ENCODE data around the gene NFIX.

Gene NFIX

DNA sequence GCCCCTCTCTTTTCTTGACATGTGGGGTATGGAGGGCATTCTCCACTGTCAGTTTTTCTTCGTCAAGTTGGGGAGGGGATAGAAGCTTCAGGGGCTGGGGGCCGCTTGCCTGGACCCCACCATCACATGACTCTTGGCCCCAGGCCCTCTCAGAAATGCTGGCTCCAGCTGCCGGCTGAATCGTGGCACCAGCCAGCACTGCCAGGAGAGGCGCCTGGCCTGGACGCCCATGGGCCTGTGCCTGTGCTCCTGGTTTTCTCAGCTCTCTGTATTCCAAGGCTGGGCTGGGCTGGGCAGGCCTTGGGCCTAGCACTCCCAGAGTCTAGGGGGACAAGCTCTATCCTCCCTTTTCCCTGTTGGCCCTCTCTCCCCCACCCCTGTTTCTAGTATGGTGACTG, 68.8 kb downstream of the NFIX start:
- DNase-seq (no peak), ATAC-seq (ENCODE audit: insufficient read depth, low read depth) (no peak)
- Histone ChIP-seq H3K9me3 (ENCODE audit: insufficient read depth, low read length, severe bottlenecking) (no peaks in the 10 kb centered on the region), H3K4me1 (ENCODE audit: insufficient read depth, low read length) (peaks cover 18% of the 10 kb centered on the region), H3K4me2 (ENCODE audit: insufficient read depth, low read length) (no peak overlapping the region), H3K27me3 (ENCODE audit: insufficient read depth, low read length, poor library complexity) (peaks cover 8% of the 10 kb centered on the region), H3K36me3 (ENCODE audit: insufficient read depth, low read length) (no peaks in the 10 kb centered on the region), H4K20me1 (ENCODE audit: insufficient read depth, low read length) (peaks cover 34% of the 10 kb centered on the region), H3K27ac (ENCODE audit: low read length) (no peak overlapping the region), H3K9ac (ENCODE audit: low read depth, low read length) (no peak overlapping the region), H2AFZ (ENCODE audit: low read depth, low read length) (no peak overlapping the region), H3K79me2 (ENCODE audit: insufficient read depth, low read length) (no peaks in the 10 kb centered on the region), H3K4me3 (ENCODE audit: low read depth in 1 of 2, low read length in 2 of 2) (no peak overlapping the region)
- no peak for TF ChIP-seq EZH2 (IDR thresholded peaks at IDR 0.05; ENCODE audit: borderline replicate concordance, low read depth, low read length, severe bottlenecking)
- TF ChIP-seq, protein P1, sequence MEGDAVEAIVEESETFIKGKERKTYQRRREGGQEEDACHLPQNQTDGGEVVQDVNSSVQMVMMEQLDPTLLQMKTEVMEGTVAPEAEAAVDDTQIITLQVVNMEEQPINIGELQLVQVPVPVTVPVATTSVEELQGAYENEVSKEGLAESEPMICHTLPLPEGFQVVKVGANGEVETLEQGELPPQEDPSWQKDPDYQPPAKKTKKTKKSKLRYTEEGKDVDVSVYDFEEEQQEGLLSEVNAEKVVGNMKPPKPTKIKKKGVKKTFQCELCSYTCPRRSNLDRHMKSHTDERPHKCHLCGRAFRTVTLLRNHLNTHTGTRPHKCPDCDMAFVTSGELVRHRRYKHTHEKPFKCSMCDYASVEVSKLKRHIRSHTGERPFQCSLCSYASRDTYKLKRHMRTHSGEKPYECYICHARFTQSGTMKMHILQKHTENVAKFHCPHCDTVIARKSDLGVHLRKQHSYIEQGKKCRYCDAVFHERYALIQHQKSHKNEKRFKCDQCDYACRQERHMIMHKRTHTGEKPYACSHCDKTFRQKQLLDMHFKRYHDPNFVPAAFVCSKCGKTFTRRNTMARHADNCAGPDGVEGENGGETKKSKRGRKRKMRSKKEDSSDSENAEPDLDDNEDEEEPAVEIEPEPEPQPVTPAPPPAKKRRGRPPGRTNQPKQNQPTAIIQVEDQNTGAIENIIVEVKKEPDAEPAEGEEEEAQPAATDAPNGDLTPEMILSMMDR (IDR thresholded peaks at IDR 0.05; ENCODE audit: borderline replicate concordance, extremely low read depth, low read length, poor library complexity, severe bottlenecking): no peak

DNA sequence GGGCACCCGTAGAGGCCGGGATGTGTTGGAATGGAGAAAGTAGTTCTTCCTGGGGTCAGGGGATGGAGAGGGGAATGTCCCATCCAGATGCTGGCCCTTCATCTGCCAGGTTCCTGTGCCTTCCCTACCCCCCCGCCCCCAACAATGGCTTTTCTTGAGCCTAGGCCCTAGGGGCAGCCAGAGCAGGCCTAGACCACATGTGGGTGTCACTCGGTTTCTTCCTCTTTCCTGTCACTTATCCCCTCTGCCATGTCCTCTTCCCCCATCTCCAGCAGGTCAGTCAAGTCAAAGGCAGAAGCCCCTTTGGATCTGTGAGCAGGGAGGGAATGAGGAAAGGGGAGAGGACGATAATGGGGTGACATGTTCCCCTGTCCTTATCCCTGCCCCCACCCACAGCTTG, 71.0 kb downstream of the NFIX start:
- H3K36me3 ChIP-seq (ENCODE audit: insufficient read depth, low read length): no peaks in the 10 kb centered on the region
- H3K27ac ChIP-seq (ENCODE audit: low read length): no peak overlapping the region
- DNase-seq (no peak), ATAC-seq (ENCODE audit: insufficient read depth, low read depth) (no peak)
- no peak overlapping the region for H3K4me3 ChIP-seq (ENCODE audit: low read depth in 1 of 2, low read length in 2 of 2)
- no peaks in the 10 kb centered on the region for H3K9me3 ChIP-seq (ENCODE audit: insufficient read depth, low read length, severe bottlenecking)
- no peaks in the 10 kb centered on the region for H3K79me2 ChIP-seq (ENCODE audit: insufficient read depth, low read length)
- TF ChIP-seq, protein P1 (IDR thresholded peaks at IDR 0.05; ENCODE audit: borderline replicate concordance, extremely low read depth, low read length, poor library complexity, severe bottlenecking): no peak
- TF ChIP-seq EZH2 (IDR thresholded peaks at IDR 0.05; ENCODE audit: borderline replicate concordance, low read depth, low read length, severe bottlenecking): no peak
- H3K9ac ChIP-seq (ENCODE audit: low read depth, low read length): no peak overlapping the region
- no peak overlapping the region for H3K4me2 ChIP-seq (ENCODE audit: insufficient read depth, low read length)
- H4K20me1 ChIP-seq (ENCODE audit: insufficient read depth, low read length): peaks cover 22% of the 10 kb centered on the region
- H3K27me3 ChIP-seq (ENCODE audit: insufficient read depth, low read length, poor library complexity): peaks cover 6% of the 10 kb centered on the region
- H3K4me1 ChIP-seq (ENCODE audit: insufficient read depth, low read length): peaks cover 7% of the 10 kb centered on the region
- H2AFZ ChIP-seq (ENCODE audit: low read depth, low read length): no peak overlapping the region

DNA sequence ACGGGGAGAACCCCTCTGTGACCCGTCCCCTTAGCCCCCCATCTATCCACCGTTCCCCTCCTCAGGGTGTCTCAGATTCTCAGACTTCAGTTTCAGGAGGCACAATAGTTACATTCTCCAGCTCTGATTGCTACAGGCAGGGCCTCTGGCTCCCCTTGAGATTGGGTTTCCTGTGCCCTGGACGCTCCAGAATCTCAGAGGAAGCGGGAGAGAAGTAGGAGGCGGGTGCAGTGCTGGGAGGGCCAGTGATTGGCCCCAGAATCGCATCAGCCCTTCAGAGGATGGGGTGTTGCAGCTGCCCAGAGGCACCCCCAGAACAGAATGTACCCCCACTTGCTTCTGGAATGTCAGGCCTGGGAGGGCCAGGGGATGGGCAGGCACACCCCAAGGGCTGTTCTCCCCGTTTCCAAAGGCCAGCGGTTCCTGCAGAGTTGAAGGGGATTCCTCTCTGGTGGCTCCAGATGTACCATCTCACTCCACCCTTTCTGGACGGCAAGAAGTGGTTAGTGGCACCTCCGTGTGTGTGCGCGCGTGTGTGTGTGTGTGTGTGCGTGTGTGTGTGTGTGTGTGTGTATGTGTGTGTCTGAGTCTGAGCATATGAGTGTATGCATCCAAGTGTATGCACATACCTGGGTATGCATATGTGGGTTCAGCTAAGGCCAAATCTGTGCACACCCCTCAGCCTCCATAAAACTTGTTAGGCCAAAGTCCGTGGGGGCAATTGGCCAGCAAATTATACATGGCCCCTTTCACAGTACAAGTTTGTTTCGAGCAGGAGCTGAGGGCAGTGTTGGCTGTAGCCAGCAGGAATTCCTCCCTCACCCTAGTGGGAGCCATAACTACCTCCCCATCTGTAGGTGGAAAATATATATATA, 71.9 kb downstream of the NFIX start:
- no peak overlapping the region for H3K4me2 ChIP-seq (ENCODE audit: insufficient read depth, low read length)
- H4K20me1 ChIP-seq (ENCODE audit: insufficient read depth, low read length): peaks cover 17% of the 10 kb centered on the region
- no peak for DNase-seq

More for the DNA sequence above, 71.9 kb downstream of the NFIX start:
- TF ChIP-seq, protein P1 (IDR thresholded peaks at IDR 0.05; ENCODE audit: borderline replicate concordance, extremely low read depth, low read length, poor library complexity, severe bottlenecking): no peak
- H3K4me1 ChIP-seq (ENCODE audit: insufficient read depth, low read length): no peaks in the 10 kb centered on the region
- no peaks in the 10 kb centered on the region for H3K27me3 ChIP-seq (ENCODE audit: insufficient read depth, low read length, poor library complexity)
- H2AFZ ChIP-seq (ENCODE audit: low read depth, low read length): no peak overlapping the region
- H3K9ac ChIP-seq (ENCODE audit: low read depth, low read length): no peak overlapping the region
- H3K36me3 ChIP-seq (ENCODE audit: insufficient read depth, low read length): no peaks in the 10 kb centered on the region
- H3K9me3 ChIP-seq (ENCODE audit: insufficient read depth, low read length, severe bottlenecking): no peaks in the 10 kb centered on the region
- no peak overlapping the region for H3K4me3 ChIP-seq (ENCODE audit: low read depth in 1 of 2, low read length in 2 of 2)
- H3K79me2 ChIP-seq (ENCODE audit: insufficient read depth, low read length): no peaks in the 10 kb centered on the region
- H3K27ac ChIP-seq (ENCODE audit: low read length): no peak overlapping the region
- no peak for ATAC-seq (ENCODE audit: insufficient read depth, low read depth)
